Right renal pelvis (tissue), 4 donors: Measurements from ENCODE around the gene GPR78. TPM values are rescaled to one million over a fixed set of nuclear protein-coding genes. Genes with fewer than 3 reads are reported as not detected.
"Not testable (repeated sequence)": the region's sequence is repeated elsewhere in the genome, so short reads cannot be mapped to it uniquely, and the experiment has no call there.

Experiments used
- DNase-seq, 4 donors: peaks; one replicate each; pipeline ENCODE4 v3.0.0-alpha.2; 2013; ENCODE audit warnings: low read depth in 4 of 4, low spot score in 3 of 4, missing footprints in 1 of 4
- polyA plus RNA-seq, 4 donors: library from polyadenylated mRNA; unstranded; fragments of 120-200 nt; gene quantifications; one replicate each; pipeline ENCODE4 v1.2.1, GENCODE V29; 2013; ENCODE audit not compliant: insufficient read length in 4 of 4

The GPR78 gene
- polyA plus RNA-seq, 4 donors = 0.55 to 0.89 (median 0.82) TPM

- DNase-seq = no peak
These were observed 34.4 kb downstream of the GPR78 start for GRCh38 chr4:8614365-8615193.

GRCh38 chr4:8615366-8615765 is 35.2 kb downstream of the GPR78 start:
- DNase-seq = no peak

- no peak for DNase-seq
These were observed 36.0 kb downstream of the GPR78 start for GRCh38 chr4:8615921-8616787.

- no peak for DNase-seq
These were observed 36.6 kb downstream of the GPR78 start for GRCh38 chr4:8616831-8617230.

GRCh38 chr4:8617486-8618040 is 37.4 kb downstream of the GPR78 start:
- DNase-seq = no peak

- DNase-seq = no peak
These were observed 38.2 kb downstream of the GPR78 start for GRCh38 chr4:8618421-8618820.

- DNase-seq = no peak
These were observed 38.9 kb downstream of the GPR78 start for GRCh38 chr4:8618961-8619720.

GRCh38 chr4:8621135-8621534 is 40.9 kb downstream of the GPR78 start:
- DNase-seq = not testable (repeated sequence)

- not testable (repeated sequence) for DNase-seq
These were observed 44.5 kb downstream of the GPR78 start for GRCh38 chr4:8624601-8625272.

GRCh38 chr4:8630240-8630905 is 50.2 kb downstream of the GPR78 start:
- DNase-seq = not testable (repeated sequence)

- not testable (repeated sequence) for DNase-seq
These were observed 51.7 kb downstream of the GPR78 start for GRCh38 chr4:8631896-8632295.

GRCh38 chr4:8634773-8635172 is 54.6 kb downstream of the GPR78 start:
- not testable (repeated sequence) for DNase-seq

GRCh38 chr4:8635897-8636554 is 55.8 kb downstream of the GPR78 start:
- DNase-seq = not testable (repeated sequence)

Other genes starting within 250 kb of the GPR78 start
- 10 to 100 TPM; 15.0 to 17.5 (median 15.7) TPM for gene ACOX3, start 139.7 kb upstream of the GPR78 start, polyA plus RNA-seq
- gene TRMT44, start 139.6 kb upstream of the GPR78 start, polyA plus RNA-seq = 10 to 100 TPM; 14.2 to 16.4 (median 15.5) TPM
- 10 to 100 TPM; 19.9 to 33.1 (median 20.1) TPM for gene CPZ, start 12.4 kb downstream of the GPR78 start, polyA plus RNA-seq